Measurements from ENCODE around the gene PIP5KL1.

PIP5KL1 gene

GRCh38 chr9:127968042-127968441 lies 37.5 kb upstream of the PIP5KL1 start:
- no peak for DNase-seq

DNA sequence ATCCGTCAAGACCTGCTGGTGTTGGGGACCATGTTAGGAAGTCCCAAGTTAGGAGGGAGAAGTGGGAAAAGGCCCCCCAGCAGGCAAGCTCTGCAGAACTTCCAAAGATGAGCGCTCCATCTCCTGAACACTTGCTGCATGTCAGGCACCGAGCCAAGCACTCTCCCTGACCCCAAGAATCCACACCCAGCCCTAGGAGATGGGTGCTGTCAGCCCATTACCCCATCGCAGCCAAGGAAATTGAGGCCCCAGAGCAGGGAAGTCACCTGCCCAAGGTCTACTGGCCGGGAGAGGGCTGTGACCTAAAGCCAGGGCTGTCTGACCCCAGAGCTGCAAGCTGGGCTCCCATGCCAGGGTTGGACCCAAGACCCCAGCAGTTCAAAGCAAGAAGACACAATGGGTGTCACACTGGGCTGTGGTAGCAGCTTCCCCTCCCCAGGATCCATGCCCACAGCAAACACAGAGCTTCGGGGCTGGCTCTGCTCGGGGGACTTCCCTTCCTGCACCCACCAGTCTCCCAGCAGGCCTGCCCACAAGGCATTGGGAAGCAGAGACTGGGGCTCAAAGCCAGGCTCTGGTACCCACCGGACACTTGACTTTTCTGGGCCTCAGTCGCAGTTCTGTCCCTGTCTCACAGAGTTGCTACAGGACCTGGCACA lies 36.7 kb upstream of the PIP5KL1 start:
- DNase-seq, result no peak

DNA sequence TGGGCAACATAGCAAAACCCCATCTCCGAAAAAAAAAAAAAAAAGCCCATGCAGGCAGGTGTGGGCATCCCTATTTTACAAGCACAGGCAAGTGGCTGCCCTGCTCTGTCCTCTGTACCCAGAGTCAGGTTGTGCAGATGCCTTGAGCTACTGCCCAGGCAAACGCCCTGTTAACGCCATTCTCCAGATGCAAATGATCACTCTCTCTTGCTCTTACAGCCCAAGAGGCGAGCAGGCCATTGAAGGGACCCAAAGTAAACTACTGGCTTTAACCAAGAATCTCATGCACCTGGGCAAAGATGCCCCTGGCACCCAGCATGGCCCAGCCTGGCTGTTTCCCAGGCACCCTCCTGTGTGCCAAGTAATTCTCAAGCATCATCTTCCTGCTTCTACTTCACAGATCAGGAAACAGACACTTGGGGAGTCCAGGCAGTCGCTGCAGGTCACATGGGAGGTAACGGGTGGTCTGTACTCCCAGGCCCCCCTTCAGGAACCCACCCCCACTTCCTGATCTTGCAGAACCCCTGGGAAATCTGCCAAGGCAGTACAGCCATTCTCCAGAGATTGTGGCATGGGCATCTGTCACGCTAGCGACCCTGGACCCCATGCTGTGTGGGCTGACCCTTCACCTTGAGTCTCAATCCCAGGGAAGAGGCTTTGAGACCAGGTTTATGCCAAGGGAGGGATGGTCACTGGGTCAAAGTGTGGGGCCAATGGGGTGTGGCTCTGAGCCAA lies 36.0 kb upstream of the PIP5KL1 start:
- no peak for DNase-seq

DNA sequence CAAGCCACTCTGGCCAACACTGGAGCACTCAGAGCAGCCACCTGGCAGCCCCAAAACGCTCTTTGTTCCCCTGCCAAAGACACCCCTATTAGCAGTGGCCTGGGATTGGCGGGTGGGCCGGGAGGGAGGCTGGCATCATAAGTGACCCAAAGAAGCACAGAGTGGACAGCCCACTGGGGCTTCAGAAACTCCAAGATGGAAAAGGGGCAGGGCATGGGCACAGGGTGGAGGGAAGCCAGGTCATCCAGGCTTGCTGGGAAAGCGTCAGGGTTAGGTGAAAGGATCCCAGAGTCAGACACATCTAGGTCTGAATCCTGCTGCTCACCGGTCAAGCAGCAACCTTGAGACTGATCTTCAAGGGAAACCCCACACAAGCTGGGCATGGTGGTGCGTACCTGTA lies 35.4 kb upstream of the PIP5KL1 start:
- DNase-seq, result no peak

DNA sequence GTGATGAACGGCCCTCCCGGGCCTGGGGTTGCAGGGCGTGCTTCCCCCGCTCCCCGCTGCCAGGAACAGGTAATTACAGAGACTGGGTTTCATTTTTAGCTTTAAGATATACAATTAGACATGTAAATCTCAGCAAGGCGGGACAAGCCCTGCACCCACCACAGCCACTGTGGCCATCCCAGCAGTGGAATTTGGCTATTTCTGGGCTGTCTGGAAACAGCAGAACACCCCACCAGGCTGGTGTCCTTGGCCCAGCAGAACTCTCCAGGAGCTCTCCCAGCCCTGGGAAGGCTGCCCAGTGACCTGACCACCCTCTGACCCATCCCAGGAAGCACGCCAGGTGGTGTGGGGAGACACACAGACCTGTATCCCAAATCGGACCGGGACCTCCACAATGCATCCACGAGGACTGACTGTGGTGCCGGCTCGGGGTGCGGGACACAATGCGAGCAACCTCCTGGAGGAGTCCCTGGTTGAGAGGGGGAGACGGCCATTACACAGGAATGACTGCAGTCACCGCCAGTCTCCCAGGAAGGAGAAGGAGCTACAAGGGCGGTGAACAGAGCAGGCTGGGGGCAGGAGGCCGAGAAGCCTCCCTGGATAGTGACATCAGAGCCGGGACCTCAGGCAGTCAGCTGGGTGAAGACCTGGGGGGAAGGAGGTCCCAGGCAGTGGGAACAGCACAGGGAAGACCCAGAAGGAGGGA lies 32.9 kb upstream of the PIP5KL1 start:
- DNase-seq, result no peak

DNA sequence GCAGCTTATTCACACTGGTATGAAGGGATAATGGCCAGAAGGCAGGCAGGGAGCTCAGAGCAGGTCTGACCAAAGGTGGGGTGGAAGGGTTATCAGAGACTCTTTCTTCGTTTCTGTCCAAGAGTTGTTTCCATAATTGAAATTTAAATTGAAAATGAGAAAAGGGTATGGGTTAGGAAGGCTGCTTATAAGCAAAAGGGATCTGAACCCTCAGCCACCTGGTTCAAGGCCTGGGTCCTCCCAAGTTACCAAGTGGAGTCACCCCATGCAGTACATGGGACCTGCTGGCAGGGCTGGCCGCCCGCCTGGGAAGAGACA lies 32.4 kb upstream of the PIP5KL1 start:
- no peak for DNase-seq

GRCh38 chr9:127962278-127962677 lies 31.7 kb upstream of the PIP5KL1 start:
- no peak for DNase-seq

- DNase-seq, result no peak
These were observed 31.1 kb upstream of the PIP5KL1 start for GRCh38 chr9:127961613-127962155.

GRCh38 chr9:127961155-127961490 lies 30.5 kb upstream of the PIP5KL1 start:
- DNase-seq, result no peak

GRCh38 chr9:127960410-127961154 lies 30.0 kb upstream of the PIP5KL1 start:
- no peak for DNase-seq

GRCh38 chr9:127959841-127960409 lies 29.3 kb upstream of the PIP5KL1 start:
- no peak for DNase-seq

- no peak for DNase-seq
These were observed 28.8 kb upstream of the PIP5KL1 start for GRCh38 chr9:127959398-127959797.

DNA sequence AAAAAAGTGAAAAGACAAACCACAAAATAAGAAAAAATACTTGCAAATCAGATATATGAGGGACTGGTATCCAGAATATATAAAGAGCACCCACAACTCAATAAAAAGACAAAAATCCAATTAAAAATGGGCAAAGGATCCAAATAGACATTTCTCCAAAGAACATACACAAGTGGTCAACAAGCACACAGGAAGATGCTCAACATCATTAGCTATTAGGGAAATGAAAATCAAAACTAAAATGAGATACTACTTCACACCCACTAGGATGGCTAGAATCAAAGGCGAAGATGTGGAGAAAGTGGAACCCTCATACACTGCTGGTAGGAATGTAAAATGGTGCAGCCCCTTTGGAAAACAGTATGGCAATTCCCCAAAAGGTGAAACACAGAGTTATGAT lies 28.2 kb upstream of the PIP5KL1 start:
- DNase-seq, result no peak

DNA sequence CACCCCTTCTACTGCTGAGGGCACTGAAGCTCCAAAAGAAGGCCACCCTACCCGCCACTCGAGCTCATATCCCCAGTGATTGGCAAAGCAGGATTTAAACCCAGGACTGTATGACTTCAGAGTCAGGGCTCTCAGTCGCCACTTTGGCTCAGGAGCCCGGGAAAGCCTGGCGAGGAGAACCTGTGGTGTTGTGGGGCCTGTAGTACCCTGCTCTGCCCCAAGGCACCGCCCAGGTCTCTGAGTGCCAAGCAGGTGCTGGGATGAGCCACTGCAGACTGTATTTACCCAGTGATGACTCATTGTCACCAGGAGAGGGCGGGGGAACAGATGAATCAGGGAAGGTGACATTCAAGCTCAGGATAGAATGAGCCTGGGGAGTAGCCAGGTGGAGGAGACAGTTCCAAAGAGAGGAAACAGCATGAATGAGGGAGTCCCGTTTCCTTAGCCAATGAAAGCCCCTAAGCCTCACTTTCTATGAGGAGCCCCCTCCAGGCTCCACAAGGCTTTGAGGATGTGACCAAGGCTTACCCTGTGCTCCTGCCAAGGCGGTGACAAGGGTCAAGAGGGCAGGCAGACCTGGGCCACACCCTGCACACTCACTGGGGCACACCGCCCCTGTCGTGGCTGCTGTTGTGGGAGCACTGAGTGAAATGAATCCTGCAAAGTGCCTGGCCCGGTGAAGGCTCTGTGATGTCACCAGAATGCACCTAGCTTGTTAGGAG lies 24.9 kb upstream of the PIP5KL1 start:
- peak; percentile 92 for DNase-seq

DNA sequence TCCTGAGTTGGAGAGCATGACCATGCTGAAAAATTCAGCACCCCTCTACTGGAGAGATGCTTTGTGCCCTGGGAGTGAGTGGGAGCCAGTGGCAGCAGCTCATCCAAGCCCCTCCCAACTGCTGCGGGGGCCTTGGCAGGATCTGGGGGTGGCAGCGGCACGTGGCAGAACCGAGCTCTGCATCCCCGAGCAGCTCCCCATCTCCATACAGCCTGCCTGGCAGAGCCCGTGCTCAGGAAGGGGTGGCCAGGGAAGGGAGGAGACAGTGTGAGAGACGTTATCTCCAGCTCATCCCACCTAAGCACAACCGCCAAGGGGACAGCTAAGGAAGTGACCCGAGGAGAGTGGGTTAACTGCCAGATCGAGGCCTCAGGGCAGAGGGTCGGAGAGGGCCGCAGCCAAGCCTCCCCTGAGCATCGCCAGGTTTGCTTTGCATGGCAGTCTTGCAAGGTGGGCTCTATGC lies 24.3 kb upstream of the PIP5KL1 start:
- DNase-seq, result no peak

DNA sequence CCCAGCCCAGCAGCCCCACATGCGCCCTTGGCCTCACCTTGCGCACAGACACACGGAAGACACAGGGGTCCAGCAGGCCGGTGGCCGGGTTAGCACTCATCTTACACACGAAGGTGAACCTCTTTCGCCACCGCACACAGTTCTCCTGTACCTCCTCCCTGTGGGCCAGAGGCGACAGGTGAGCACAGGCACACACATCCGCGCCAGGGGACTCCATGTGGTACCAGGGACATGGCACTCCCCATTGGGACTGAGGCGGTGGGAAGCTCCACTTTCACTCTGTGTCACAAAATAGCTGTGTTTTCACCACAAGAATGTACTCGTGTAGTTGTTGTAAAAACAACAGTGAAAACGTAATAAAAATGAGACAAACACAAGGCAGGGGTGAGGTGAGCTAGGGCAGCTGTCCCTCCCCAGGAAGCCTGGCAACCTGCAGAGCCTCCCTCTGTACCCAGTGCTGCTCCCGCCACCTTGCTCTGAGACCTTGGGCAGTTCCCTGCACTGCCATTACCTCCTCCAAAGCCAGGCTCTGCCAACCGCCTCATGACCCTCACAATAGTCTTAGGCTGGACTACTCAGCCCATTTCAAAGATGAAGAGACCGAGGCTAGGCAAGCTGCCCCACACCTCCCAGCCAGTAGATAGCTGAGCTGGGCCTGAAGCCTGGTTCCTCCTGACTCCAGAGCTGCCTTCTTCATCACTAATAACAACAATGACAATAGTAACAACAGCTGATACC lies 23.4 kb upstream of the PIP5KL1 start:
- peak; percentile 39 for DNase-seq

GRCh38 chr9:127953154-127953553 lies 22.6 kb upstream of the PIP5KL1 start:
- DNase-seq, result no peak

GRCh38 chr9:127950513-127951289 lies 20.1 kb upstream of the PIP5KL1 start:
- no peak for DNase-seq

DNA sequence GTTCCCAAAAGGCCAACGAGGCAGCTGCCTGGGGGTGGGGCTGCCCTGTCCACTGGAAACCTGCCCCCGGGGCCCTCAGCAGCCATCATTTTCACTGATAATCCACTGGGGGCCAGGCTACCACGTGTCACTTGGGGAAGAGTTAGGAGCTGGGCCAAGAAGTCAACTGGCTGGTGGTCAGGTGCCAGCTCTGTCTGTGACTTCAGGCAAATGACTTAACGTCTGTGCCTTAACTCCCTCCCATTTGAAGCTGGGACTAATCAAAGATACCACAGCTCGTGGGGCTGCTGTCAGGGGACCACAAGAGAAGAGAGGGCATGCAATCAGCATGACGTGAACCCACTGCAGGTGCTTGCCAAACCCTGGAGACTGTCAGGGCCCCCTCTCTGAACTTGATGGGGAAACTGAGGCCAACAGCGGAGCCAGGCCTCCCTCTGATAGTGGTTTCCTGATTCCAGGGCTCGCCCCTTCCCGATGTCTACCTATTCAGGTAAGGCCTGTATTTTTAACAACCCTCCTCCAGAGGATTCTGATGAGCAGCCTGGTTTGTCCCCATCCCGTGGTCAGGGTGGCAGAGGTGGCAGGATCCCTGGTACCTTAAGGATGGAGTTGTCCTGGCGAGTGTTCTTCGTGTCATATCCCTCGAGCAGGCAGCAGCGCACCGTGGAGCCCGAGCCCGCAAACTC lies 19.4 kb upstream of the PIP5KL1 start:
- DNase-seq, result no peak

Data from NCI-H146 (cell line).